PFSK-1 (cell line): ENCODE measurements around the gene FRMD4A.

Source experiments
- POLR2AphosphoS5 ChIP-seq: IDR thresholded peaks from 2 replicates; pipeline ENCODE4 v1.6.1; 2012; ENCODE audit warnings: low read depth, mild to moderate bottlenecking, control low read depth, low read length, moderate library complexity
- TAF1 ChIP-seq: IDR thresholded peaks from 2 replicates; pipeline ENCODE4 v1.6.1; 2012; ENCODE audit warnings: low read length, control low read depth, borderline replicate concordance; ENCODE audit not compliant: insufficient read depth
- TF ChIP-seq, protein P1 (sequence below), 2 experiments: IDR thresholded peaks; 2 replicates each; pipeline versions ENCODE4 v1.6.1 to v1.8.0; 2011 to 2012; ENCODE audit warnings: low read depth in 2 of 2, low read length in 2 of 2, control low read depth in 1 of 2, inconsistent platforms in 1 of 2, mild to moderate bottlenecking in 1 of 2, moderate library complexity in 1 of 2; ENCODE audit not compliant: insufficient read depth in 1 of 2

DNA sequence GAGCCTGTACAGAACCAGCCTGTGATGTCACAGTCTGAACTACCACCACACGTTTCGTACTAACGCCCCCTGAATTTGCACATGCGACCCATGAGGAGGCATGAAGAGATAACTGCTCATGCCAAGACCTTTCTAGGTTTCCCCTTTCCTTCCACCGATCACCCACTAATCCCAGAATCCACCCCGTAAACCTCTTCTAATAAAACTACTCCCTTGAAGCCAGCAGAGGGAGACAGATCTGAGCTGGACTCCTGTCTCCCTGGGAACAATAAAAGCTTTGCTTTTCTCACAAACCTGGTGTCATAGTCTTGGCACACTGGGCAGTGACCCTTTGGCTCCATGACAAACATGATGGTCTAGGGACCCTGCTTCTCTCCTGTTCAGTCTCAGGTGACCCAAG lies 144.5 kb downstream of the FRMD4A start:
- TF ChIP-seq TAF1 (no peak), POLR2AphosphoS5 (no peak)
- TF ChIP-seq, protein P1, sequence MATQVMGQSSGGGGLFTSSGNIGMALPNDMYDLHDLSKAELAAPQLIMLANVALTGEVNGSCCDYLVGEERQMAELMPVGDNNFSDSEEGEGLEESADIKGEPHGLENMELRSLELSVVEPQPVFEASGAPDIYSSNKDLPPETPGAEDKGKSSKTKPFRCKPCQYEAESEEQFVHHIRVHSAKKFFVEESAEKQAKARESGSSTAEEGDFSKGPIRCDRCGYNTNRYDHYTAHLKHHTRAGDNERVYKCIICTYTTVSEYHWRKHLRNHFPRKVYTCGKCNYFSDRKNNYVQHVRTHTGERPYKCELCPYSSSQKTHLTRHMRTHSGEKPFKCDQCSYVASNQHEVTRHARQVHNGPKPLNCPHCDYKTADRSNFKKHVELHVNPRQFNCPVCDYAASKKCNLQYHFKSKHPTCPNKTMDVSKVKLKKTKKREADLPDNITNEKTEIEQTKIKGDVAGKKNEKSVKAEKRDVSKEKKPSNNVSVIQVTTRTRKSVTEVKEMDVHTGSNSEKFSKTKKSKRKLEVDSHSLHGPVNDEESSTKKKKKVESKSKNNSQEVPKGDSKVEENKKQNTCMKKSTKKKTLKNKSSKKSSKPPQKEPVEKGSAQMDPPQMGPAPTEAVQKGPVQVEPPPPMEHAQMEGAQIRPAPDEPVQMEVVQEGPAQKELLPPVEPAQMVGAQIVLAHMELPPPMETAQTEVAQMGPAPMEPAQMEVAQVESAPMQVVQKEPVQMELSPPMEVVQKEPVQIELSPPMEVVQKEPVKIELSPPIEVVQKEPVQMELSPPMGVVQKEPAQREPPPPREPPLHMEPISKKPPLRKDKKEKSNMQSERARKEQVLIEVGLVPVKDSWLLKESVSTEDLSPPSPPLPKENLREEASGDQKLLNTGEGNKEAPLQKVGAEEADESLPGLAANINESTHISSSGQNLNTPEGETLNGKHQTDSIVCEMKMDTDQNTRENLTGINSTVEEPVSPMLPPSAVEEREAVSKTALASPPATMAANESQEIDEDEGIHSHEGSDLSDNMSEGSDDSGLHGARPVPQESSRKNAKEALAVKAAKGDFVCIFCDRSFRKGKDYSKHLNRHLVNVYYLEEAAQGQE (IDR thresholded peaks at IDR 0.05; ENCODE audit: insufficient read depth in 1 of 2, low read depth in 2 of 2, low read length in 2 of 2), result no peak
